Caco-2 (cell line): ENCODE data around the gene BMPR1B. TPM values are rescaled to one million over a fixed set of nuclear protein-coding genes. Genes with fewer than 3 reads are reported as not detected.

Experiments used
- BruUV-seq: library from RNA; stranded (reverse); fragments of 400-500 nt; replicated peaks from 2 replicates; lab custom pipeline; 2021; lab: Mats Ljungman, UMichigan
- CTCF ChIA-PET: fragments of 300-600 bp; sonication (Branson Sonifier 250); formaldehyde crosslinking; loops from one replicate; lab custom pipeline; 2022; ENCODE audit warnings: antibody characterized with exemption; lab: Charles Lee
- POLR2A ChIA-PET: fragments of 300-600 bp; sonication (Branson Sonifier 250); formaldehyde crosslinking; loops from one replicate; lab custom pipeline; 2022; ENCODE audit warnings: antibody characterized with exemption; lab: Charles Lee
- DNase-seq, 2 experiments: peaks; one replicate each; pipeline versions ENCODE4 v3.0.0 to v3.0.0-alpha.2; 2020 to 2022
- H3K27me3 ChIP-seq: replicated peaks from 2 replicates; pipeline ENCODE4 v1.6.0; 2011; ENCODE audit warnings: low read length; ENCODE audit not compliant: control insufficient read depth, insufficient read depth
- H3K36me3 ChIP-seq: 2 replicates; pipeline ENCODE4 v1.5.1; 2011; ENCODE audit warnings: low read length; ENCODE audit not compliant: control insufficient read depth, insufficient read depth
- H3K4me1 ChIP-seq: fragments of 250-450 bp; sonication (Bioruptor Pico); 2 replicates; pipeline ENCODE4 v1.5.1; 2020; ENCODE audit warnings: mild to moderate bottlenecking
- H3K4me3 ChIP-seq: 2 replicates; pipeline ENCODE4 v1.5.1; 2011; ENCODE audit warnings: low read depth, mild to moderate bottlenecking, control low read depth, low read length
- H3K9me3 ChIP-seq: fragments of 250-450 bp; sonication (Bioruptor Pico); 2 replicates; pipeline ENCODE4 v1.5.1; 2020; ENCODE audit warnings: mild to moderate bottlenecking, moderate library complexity
- H3K27ac Mint-ChIP-seq: one replicate; pipeline ENCODE4 v1.8.0; 2022; ENCODE audit warnings: mixed read lengths; ENCODE audit not compliant: unreplicated experiment
- H3K27me3 Mint-ChIP-seq: one replicate; pipeline ENCODE4 v1.8.0; 2022; ENCODE audit warnings: mixed read lengths; ENCODE audit not compliant: insufficient read depth, unreplicated experiment
- H3K36me3 Mint-ChIP-seq: one replicate; pipeline ENCODE4 v1.8.0; 2022; ENCODE audit warnings: mild to moderate bottlenecking, mixed read lengths; ENCODE audit not compliant: insufficient read depth, unreplicated experiment
- H3K4me1 Mint-ChIP-seq: one replicate; pipeline ENCODE4 v1.8.0; 2022; ENCODE audit warnings: low read depth, mixed read lengths; ENCODE audit not compliant: unreplicated experiment
- H3K4me3 Mint-ChIP-seq: one replicate; pipeline ENCODE4 v1.8.0; 2022; ENCODE audit warnings: mild to moderate bottlenecking, moderate library complexity, mixed read lengths; ENCODE audit not compliant: unreplicated experiment
- H3K9me3 Mint-ChIP-seq: one replicate; pipeline ENCODE4 v1.8.0; 2022; ENCODE audit warnings: mixed read lengths; ENCODE audit not compliant: unreplicated experiment
- intact Hi-C: fragments of 100-400 bp; cut with micrococcal nuclease; formaldehyde crosslinking; loops from one replicate; pipeline ENCODE4 v1.10.0; 2022; ENCODE audit not compliant: unreplicated experiment
- total RNA-seq: library from RNA; stranded (reverse); gene quantifications from 2 replicates; pipeline ENCODE4 v1.2.3, GENCODE V29; 2022
- TF ChIP-seq, protein P1 (sequence below), 2 experiments: fragments of 200-600 bp in 1 of 2; IDR thresholded peaks; 1 replicate in 1 of 2; 2 replicates in 1 of 2; pipeline versions ENCODE4 v1.5.1 to v1.8.0; 2011 to 2022; ENCODE audit warnings: antibody characterized with exemption in 1 of 2, control low read depth in 1 of 2, inconsistent platforms in 1 of 2, low read depth in 1 of 2, low read length in 1 of 2, mild to moderate bottlenecking in 1 of 2, moderate library complexity in 1 of 2; ENCODE audit not compliant: insufficient read depth in 1 of 2, severe bottlenecking in 1 of 2, unreplicated experiment in 1 of 2

Gene BMPR1B
- total RNA-seq, 1 experiment from 2014 or later, result 8.7 TPM

DNA sequence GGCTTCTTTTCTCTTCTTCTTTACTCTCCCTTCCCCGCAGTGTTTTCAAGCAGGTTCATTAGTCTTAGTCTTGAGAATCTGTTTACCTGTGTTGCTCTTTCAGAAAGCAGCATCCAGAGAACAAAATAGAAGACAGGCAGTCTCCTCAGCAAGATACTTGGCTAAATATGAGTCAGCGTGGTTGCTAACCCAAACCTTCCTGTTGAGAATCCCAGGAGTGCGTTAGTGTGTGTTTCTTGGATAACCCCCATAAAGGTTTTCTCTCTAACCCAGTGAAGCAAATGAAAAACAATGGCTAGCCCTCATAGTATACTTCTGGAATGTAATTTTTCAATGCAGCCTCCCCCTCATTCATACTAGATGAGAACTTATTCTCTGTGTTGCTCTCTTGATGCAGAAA, 41.1 kb downstream of the BMPR1B start:
- Histone ChIP-seq H3K9me3 (no peaks in the 10 kb centered on the region), H3K4me3 (no peak overlapping the region), H3K27me3 (no peaks in the 10 kb centered on the region), H3K36me3 (no peaks in the 10 kb centered on the region), H3K4me1 (no peaks in the 10 kb centered on the region)
- Mint-ChIP-seq H3K4me3 (no peak overlapping the region), H3K27ac (no peak overlapping the region), H3K27me3 (no peaks in the 10 kb centered on the region), H3K36me3 (no peaks in the 10 kb centered on the region), H3K4me1 (no peaks in the 10 kb centered on the region), H3K9me3 (no peaks in the 10 kb centered on the region)
- no TSS peak for BruUV-seq
- TF ChIP-seq, protein P1, sequence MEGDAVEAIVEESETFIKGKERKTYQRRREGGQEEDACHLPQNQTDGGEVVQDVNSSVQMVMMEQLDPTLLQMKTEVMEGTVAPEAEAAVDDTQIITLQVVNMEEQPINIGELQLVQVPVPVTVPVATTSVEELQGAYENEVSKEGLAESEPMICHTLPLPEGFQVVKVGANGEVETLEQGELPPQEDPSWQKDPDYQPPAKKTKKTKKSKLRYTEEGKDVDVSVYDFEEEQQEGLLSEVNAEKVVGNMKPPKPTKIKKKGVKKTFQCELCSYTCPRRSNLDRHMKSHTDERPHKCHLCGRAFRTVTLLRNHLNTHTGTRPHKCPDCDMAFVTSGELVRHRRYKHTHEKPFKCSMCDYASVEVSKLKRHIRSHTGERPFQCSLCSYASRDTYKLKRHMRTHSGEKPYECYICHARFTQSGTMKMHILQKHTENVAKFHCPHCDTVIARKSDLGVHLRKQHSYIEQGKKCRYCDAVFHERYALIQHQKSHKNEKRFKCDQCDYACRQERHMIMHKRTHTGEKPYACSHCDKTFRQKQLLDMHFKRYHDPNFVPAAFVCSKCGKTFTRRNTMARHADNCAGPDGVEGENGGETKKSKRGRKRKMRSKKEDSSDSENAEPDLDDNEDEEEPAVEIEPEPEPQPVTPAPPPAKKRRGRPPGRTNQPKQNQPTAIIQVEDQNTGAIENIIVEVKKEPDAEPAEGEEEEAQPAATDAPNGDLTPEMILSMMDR (IDR thresholded peaks at IDR 0.05; ENCODE audit: insufficient read depth in 1 of 2, low read depth in 1 of 2, low read length in 1 of 2, severe bottlenecking in 1 of 2, unreplicated experiment in 1 of 2), result no peak
- ChIA-PET CTCF (no interaction called here), POLR2A (no interaction called here)
- no peak for DNase-seq
- intact Hi-C loops, result no loop called here

- BruUV-seq, result no TSS peak
- no peaks in the 10 kb centered on the region for H3K4me1 Mint-ChIP-seq
- POLR2A ChIA-PET, result no interaction called here
- DNase-seq, result no peak
- Histone ChIP-seq H3K27me3 (no peaks in the 10 kb centered on the region), H3K9me3 (no peaks in the 10 kb centered on the region), H3K4me3 (no peak overlapping the region), H3K36me3 (no peaks in the 10 kb centered on the region), H3K4me1 (no peaks in the 10 kb centered on the region)
- CTCF ChIA-PET, result no interaction called here
- H3K27ac Mint-ChIP-seq, result no peak overlapping the region
- H3K36me3 Mint-ChIP-seq, result no peaks in the 10 kb centered on the region
- H3K9me3 Mint-ChIP-seq, result no peaks in the 10 kb centered on the region
- no peak overlapping the region for H3K4me3 Mint-ChIP-seq
- intact Hi-C loops, result no loop called here
- H3K27me3 Mint-ChIP-seq, result no peaks in the 10 kb centered on the region
- TF ChIP-seq, protein P1 (IDR thresholded peaks at IDR 0.05; ENCODE audit: insufficient read depth in 1 of 2, low read depth in 1 of 2, low read length in 1 of 2, severe bottlenecking in 1 of 2, unreplicated experiment in 1 of 2), result no peak
Measured at GRCh38 chr4:94801016-94801415, 43.3 kb downstream of the BMPR1B start.

DNA sequence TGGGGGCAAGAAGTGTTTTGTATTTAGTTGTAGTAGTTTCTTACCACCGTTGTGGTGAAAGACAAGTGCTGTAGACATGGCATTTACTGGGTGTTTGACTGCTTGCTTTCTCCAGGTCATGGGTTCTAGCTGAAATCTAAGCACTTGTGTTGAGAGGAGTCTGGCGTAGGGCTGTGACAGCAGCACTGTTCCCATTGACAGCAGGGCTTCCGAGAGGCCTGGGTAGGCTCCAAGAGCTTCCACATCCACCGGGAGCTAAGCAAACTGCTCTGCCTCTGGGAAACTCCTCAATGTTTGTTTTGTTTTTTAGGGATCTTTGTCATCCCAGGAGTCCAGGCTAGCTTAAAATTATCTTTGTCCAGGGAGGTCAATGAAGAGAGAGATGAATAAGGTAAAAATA, 44.3 kb downstream of the BMPR1B start:
- no peaks in the 10 kb centered on the region for H3K9me3 ChIP-seq

More for the DNA sequence above, 44.3 kb downstream of the BMPR1B start:
- BruUV-seq, result no TSS peak
- no peak for DNase-seq
- Mint-ChIP-seq H3K27ac (no peak overlapping the region), H3K4me3 (no peak overlapping the region), H3K9me3 (no peaks in the 10 kb centered on the region), H3K27me3 (no peaks in the 10 kb centered on the region), H3K36me3 (no peaks in the 10 kb centered on the region), H3K4me1 (no peaks in the 10 kb centered on the region)
- ChIA-PET CTCF (no interaction called here), POLR2A (no interaction called here)
- Histone ChIP-seq H3K4me3 (no peak overlapping the region), H3K4me1 (no peaks in the 10 kb centered on the region), H3K36me3 (no peaks in the 10 kb centered on the region), H3K27me3 (no peaks in the 10 kb centered on the region)
- TF ChIP-seq, protein P1 (IDR thresholded peaks at IDR 0.05; ENCODE audit: insufficient read depth in 1 of 2, low read depth in 1 of 2, low read length in 1 of 2, severe bottlenecking in 1 of 2, unreplicated experiment in 1 of 2), result no peak
- intact Hi-C loops, result no loop called here
